NCI-H146 treated with DMSO at 0.1 percent for 48 hours (cell line): ENCODE measurements around the gene LSMEM2.
A peak's percentile ranks its signal among the peaks of the same experiment; 100 is the strongest.
"Not testable (repeated sequence)": the region's sequence is repeated elsewhere in the genome, so short reads cannot be mapped to it uniquely, and the experiment has no call there.

Experiments
- DNase-seq: peaks from one replicate; lab custom pipeline; 2025; ENCODE audit not compliant: unreplicated experiment; lab: John Stamatoyannopoulos, UW

LSMEM2 gene

GRCh38 chr3:50245831-50246516 lies 32.9 kb upstream of the LSMEM2 start:
- peak; percentile 51 for DNase-seq

DNA sequence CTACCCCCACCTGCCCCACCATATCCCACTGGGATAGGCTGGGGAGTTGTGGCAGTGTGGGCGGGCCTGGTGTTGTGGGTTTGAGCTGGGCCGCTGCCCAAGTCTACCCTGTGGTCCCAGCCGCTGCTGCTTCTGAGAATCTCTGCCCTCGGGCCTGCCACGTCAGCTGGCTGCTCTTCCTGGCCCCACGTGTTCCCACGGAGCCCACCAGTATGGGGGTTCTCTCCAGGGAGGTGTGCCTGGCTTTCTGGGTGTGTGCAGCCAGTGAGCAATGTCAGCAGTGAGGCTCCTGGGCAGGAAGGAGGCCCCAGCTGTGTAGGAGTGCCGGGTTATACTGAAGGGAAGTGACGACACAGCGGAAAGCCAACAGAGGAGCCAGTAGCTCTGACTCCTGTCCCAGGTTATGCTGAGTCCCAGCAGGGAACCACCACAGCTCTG lies 32.4 kb upstream of the LSMEM2 start:
- no peak for DNase-seq

DNA sequence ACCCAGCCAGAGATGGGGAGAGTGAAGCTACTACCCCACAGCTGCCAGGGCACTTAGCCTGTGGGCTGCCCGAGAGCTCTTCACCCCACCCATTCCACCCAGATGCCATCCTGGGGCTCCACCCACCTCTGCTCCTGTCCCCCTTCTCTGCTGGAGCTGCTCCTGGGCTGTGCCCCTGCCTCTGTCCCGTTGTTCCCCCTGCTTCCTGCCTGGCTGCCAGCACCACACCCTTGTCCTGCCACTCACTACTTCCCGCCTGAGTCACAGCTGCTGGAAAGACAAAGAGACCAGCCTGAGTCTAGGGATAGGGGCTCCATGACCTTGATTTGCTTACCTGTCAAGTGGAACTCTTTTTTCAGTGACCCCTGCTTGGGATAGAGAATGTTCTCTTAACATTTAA lies 30.5 kb upstream of the LSMEM2 start:
- no peak for DNase-seq

- no peak for DNase-seq
Measured at GRCh38 chr3:50249457-50249856, 29.4 kb upstream of the LSMEM2 start.

DNA sequence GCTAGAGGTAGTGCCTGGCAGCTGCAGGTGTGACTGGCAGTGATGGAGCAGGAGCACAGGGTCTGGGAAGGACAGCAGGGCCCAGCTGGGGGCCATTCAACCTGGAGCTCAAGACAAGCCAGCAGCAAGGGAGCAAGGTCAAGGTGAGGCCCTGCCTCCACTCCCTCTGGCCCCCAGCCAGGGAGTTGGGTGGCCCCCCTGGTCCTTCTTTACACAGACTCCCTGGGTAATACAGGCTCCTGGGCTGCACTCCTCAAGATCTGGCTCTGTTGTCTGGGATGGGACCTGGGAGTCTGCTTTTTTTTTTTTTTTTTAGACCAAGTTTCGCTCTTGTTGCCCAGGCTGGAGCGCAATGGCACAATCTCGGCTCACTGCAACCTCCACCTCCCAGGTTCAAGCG lies 28.4 kb upstream of the LSMEM2 start:
- DNase-seq = no peak

GRCh38 chr3:50251220-50251619 lies 27.7 kb upstream of the LSMEM2 start:
- no peak for DNase-seq

DNA sequence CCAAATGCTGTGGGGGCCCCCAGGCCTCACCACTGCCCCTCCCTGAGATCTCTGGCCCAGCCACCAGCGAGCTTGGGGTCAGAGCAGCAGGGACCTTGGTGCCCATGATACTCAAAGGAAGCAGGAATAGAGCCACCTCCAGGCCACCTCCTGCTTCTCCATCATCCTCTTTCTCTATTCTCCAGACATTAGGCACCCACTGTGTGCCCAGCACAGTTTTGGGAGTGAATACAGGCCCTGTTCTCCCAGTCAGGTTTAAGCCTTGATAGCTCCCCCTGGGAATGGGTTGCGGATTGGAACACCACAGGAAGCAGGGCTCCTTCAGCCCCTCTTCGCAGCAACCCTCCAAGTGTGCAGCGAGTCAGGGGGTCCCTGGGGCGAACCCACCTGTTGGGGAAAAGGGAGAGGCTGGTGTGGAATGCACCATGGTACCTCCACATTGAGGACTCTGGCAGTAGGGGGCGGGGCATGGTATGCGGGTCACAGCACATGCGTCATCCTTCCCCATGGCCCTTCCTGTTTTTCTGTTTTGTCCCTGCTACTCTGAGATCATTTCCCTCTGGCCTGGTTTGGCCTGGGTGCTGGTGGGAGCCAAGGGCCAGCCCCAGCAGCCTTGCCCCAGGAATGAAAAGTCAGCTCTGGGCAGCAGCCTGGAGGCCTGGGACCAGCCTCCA lies 24.2 kb upstream of the LSMEM2 start:
- DNase-seq = no peak

GRCh38 chr3:50255251-50255615 lies 23.7 kb upstream of the LSMEM2 start:
- no peak for DNase-seq

DNA sequence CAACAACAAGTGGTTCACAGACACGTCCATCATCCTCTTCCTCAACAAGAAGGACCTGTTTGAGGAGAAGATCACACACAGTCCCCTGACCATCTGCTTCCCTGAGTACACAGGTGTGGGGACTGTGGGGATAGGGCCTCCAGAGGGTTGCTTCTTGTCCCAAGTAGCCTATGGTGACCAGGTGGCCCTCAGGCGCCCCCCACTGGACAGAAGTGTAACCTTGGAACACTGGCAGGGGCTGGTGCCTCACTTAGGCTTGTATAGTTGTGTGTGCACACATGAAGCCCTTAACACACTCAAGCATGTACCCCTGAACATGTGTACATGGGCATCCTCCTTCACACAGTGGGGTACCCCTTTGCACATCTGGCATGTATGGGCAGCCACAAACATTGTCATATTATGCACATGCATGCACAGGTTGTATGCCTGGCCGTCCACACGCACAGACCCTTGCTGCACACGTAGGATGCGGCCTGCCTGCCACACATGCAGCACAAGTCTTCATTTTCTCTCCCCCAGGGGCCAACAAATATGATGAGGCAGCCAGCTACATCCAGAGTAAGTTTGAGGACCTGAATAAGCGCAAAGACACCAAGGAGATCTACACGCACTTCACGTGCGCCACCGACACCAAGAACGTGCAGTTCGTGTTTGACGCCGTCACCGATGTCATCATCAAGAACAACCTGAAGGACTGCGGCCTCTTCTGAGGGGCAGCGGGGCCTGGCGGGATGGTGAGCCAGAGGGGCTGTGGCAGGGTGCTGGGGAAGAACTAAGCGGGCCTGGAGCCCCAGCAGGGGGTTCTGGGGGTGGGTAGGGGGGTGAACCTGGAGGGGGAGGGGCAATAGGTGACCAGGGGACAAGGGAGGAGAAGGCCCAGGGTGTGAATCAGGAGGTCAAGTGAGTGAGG lies 21.7 kb upstream of the LSMEM2 start:
- DNase-seq = no peak

- no peak for DNase-seq
Measured at GRCh38 chr3:50258029-50258680, 20.7 kb upstream of the LSMEM2 start.

GRCh38 chr3:50258979-50259378 lies 19.9 kb upstream of the LSMEM2 start:
- DNase-seq = no peak

DNA sequence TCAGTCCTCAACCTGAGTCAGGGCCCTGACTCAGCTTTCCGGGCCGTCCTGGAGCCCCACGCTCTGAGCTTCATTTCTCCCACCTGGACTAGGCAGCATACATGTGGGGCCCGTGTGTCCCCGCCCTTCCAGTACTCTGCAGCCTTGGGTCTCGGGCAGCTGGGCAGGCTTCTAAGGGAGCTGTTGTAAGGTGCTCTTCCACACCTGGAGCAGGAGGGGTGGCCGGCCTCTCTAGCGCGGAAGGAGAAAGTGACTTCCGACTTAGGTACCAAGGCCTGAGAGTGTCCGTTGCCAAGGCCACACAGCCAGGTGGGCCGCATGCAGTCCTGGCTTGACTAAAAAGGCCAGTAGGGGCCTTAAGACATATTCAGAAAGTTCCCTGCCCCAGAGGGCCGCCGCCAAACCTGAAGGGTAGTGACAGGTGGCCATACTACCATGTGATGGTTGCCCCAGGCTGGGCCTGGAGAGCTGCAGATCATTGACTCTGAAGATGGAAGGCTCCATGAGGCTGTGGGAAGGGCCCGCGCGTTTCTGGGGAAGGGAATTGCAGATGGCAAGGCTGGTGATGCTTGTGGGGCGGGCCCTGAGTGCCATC lies 19.4 kb upstream of the LSMEM2 start:
- DNase-seq = no peak

DNA sequence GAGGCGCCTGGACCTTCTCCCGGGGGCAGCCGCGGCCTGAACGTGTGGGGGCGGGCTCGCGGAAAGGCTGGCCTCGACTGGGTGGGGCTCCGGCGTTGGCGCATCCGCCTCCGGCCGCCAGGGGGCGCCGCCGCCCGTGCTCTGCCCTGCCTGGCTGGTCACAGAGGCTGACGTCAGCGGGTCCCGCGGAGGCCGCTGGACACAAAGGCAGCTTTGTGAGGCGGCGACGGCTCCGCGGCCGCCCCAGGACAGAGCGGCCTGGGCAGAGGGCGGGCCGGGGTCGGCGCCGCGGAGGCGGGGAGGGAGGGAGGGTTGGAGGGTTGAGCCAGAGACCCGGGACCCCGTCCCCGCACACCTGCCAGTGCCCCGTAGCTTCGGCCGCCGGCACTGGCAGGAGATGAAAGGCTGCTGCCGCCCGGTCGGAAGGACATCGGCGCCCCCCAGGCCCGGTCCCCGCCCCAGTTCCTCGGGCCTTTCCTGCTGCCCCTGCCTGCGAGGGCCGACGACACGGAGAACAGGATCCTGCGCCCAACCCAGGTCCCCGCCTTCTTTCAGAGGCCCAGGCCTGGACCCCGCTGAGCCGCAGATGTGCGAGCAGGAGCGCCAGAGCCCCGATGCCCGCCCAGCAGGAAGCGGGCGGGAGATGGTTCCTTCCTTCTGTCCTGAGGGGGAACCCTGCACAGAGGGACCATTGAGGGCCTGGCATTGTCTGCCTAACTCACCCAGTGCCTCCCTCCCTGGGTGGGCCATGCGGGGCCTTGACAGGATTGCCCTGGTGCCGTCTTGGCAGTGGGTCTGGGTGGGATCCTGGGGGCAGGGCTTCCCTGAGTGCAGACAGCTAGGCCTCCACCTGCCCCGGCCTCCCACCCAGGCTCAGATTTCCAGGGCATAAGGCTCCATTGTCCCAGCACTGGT lies 18.6 kb upstream of the LSMEM2 start:
- peak; percentile 39 for DNase-seq

DNA sequence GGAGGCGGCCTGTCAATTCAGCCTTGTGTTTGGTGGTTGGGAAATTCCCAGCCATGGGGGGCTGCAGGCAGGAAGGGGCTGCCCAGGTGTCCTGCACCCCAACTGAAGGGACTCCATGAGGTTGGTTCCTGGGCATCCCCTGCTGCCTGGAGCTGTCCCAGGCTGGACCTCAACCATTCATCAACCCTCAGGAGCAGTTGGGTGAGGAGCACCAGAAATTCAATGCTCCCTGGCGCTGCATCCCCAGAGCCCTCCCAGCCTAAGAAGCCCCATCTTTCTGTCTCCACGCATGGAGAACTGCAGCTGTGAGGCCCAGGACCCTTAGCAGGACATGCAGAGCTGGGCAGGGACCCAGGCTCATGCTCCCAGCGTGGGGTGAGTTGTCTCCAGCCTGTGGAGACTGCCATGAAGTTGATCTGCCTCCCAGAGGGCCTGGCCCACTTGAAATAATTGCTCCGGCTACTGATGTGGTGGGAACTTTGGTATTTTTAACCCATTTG lies 17.9 kb upstream of the LSMEM2 start:
- DNase-seq = no peak

GRCh38 chr3:50261505-50261904 lies 17.4 kb upstream of the LSMEM2 start:
- no peak for DNase-seq

DNA sequence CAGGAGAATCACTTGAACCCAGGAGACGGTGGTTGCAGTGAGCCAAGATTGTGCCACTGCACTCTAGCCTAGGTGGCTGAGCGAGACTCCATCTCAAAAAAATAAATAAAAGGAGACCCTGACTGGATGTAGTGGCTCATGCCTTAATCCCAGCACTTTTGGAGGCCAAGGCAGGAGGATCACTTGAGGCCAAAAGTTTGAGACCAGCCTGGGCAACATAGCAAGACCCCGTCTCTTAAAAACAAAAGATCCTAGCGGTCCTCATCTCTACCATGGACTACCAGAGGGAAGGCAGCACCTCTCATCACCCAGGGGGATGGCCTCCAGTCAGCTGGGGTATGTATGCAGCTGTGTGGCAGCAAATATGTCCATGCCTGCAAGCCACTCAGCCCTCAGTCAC lies 16.7 kb upstream of the LSMEM2 start:
- not testable (repeated sequence) for DNase-seq

- no peak for DNase-seq
Measured at GRCh38 chr3:50262778-50263177, 16.1 kb upstream of the LSMEM2 start.

GRCh38 chr3:50263478-50264382 lies 15.2 kb upstream of the LSMEM2 start:
- DNase-seq = no peak
